Neural cell (in vitro differentiated cells): ENCODE results near the gene PLEKHM3.

Source experiments
- EP300 ChIP-seq: fragments of 450-650 bp; conservative IDR thresholded peaks from 2 replicates; pipeline ENCODE4 v1.6.1; 2014; ENCODE audit warnings: antibody characterized with exemption, mild to moderate bottlenecking, moderate library complexity; ENCODE audit not compliant: poor library complexity, severe bottlenecking
- EZH2 ChIP-seq: fragments of 200-600, 300-800 bp; shearing (Covaris generic), sonication (generic); IDR thresholded peaks from 2 replicates; pipeline ENCODE4 v1.6.1; 2014; ENCODE audit warnings: antibody characterized with exemption, low read length, borderline replicate concordance, mild to moderate bottlenecking; ENCODE audit not compliant: insufficient read depth, poor library complexity, severe bottlenecking
- POLR2AphosphoS5 ChIP-seq: IDR thresholded peaks from 2 replicates; pipeline ENCODE4 v1.6.1; 2012
- RAD21 ChIP-seq: fragments of 450-650 bp; conservative IDR thresholded peaks from 2 replicates; pipeline ENCODE4 v1.6.1; 2014; ENCODE audit warnings: antibody characterized with exemption, mild to moderate bottlenecking, moderate library complexity
- REST ChIP-seq: IDR thresholded peaks from 2 replicates; pipeline ENCODE4 v1.6.1; 2012; ENCODE audit warnings: borderline replicate concordance
- SMC3 ChIP-seq: fragments of 450-650 bp; conservative IDR thresholded peaks from 2 replicates; pipeline ENCODE4 v1.6.1; 2014; ENCODE audit warnings: antibody characterized with exemption, mild to moderate bottlenecking, moderate library complexity; ENCODE audit not compliant: poor library complexity
- TAF1 ChIP-seq: IDR thresholded peaks from 2 replicates; pipeline ENCODE4 v1.6.1; 2012; ENCODE audit warnings: low read depth
- TF ChIP-seq, protein P1 (sequence below): fragments of 450-650 bp; IDR thresholded peaks from 2 replicates; pipeline ENCODE4 v1.5.1; 2014; ENCODE audit warnings: antibody characterized with exemption, mild to moderate bottlenecking, moderate library complexity; ENCODE audit not compliant: poor library complexity, severe bottlenecking

GRCh38 chr2:207871506-207871905, 153.8 kb downstream of the PLEKHM3 start:
- TF ChIP-seq, protein P1, sequence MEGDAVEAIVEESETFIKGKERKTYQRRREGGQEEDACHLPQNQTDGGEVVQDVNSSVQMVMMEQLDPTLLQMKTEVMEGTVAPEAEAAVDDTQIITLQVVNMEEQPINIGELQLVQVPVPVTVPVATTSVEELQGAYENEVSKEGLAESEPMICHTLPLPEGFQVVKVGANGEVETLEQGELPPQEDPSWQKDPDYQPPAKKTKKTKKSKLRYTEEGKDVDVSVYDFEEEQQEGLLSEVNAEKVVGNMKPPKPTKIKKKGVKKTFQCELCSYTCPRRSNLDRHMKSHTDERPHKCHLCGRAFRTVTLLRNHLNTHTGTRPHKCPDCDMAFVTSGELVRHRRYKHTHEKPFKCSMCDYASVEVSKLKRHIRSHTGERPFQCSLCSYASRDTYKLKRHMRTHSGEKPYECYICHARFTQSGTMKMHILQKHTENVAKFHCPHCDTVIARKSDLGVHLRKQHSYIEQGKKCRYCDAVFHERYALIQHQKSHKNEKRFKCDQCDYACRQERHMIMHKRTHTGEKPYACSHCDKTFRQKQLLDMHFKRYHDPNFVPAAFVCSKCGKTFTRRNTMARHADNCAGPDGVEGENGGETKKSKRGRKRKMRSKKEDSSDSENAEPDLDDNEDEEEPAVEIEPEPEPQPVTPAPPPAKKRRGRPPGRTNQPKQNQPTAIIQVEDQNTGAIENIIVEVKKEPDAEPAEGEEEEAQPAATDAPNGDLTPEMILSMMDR = no peak
- TF ChIP-seq RAD21 (no peak), EP300 (no peak), TAF1 (no peak), REST (no peak), SMC3 (no peak), EZH2 (no peak), POLR2AphosphoS5 (no peak)
